Stomach smooth muscle (tissue), 2 donors: ENCODE data around the gene B9D2.

Experiments
- H3K27ac ChIP-seq: one replicate; pipeline ENCODE4 v1.7.0; 2013; ENCODE audit warnings: mild to moderate bottlenecking, low read length, inconsistent platforms
- H3K27me3 ChIP-seq, 2 donors: one replicate each; pipeline ENCODE4 v1.7.0; 2013; ENCODE audit warnings: low read length in 2 of 2; ENCODE audit not compliant: insufficient read depth in 2 of 2, control insufficient read depth in 1 of 2
- H3K36me3 ChIP-seq, 2 donors: one replicate each; pipeline ENCODE4 v1.7.0; 2013; ENCODE audit warnings: low read length in 2 of 2; ENCODE audit not compliant: control insufficient read depth in 2 of 2, insufficient read depth in 2 of 2
- H3K4me1 ChIP-seq: one replicate; pipeline ENCODE4 v1.7.0; 2013; ENCODE audit warnings: low read length; ENCODE audit not compliant: control insufficient read depth, insufficient read depth
- H3K4me3 ChIP-seq, 2 donors: one replicate each; pipeline ENCODE4 v1.7.0; 2013; ENCODE audit warnings: low read length in 2 of 2
- H3K9ac ChIP-seq, 2 donors: one replicate each; pipeline ENCODE4 v1.7.0; 2013; ENCODE audit warnings: low read length in 2 of 2, mild to moderate bottlenecking in 1 of 2
- H3K9me3 ChIP-seq, 2 donors: one replicate each; pipeline ENCODE4 v1.7.0; 2013; ENCODE audit warnings: low read length in 2 of 2; ENCODE audit not compliant: control insufficient read depth in 2 of 2
- donor health status: healthy.
- donor health status: Pancreatic carcinoma.

B9D2 gene

GRCh38 chr19:41403181-41403970, 39.4 kb upstream of the B9D2 start:
- peaks cover 16% of the 10 kb centered on the region for H3K4me1 ChIP-seq

GRCh38 chr19:41402010-41402409, 38.1 kb upstream of the B9D2 start:
- Histone ChIP-seq H3K4me3 (no peak overlapping the region), H3K9ac (no peak overlapping the region), H3K36me3 (peaks cover 4 to 7% of the 10 kb centered on the region in 2 donors), H3K27ac (no peak overlapping the region), H3K9me3 (no peaks in the 10 kb centered on the region), H3K4me1 (peaks cover 17% of the 10 kb centered on the region), H3K27me3 (no peaks in the 10 kb centered on the region)

More at GRCh38 chr19:41403181-41403970, 39.4 kb upstream of the B9D2 start:
- Histone ChIP-seq H3K9ac (no peak overlapping the region), H3K4me3 (no peak overlapping the region), H3K27ac (no peak overlapping the region), H3K36me3 (peaks cover 4 to 7% of the 10 kb centered on the region in 2 donors), H3K9me3 (no peaks in the 10 kb centered on the region), H3K27me3 (no peaks in the 10 kb centered on the region)

GRCh38 chr19:41401483-41401882, 37.5 kb upstream of the B9D2 start:
- Histone ChIP-seq H3K27ac (no peak overlapping the region), H3K27me3 (no peaks in the 10 kb centered on the region), H3K9ac (no peak overlapping the region), H3K36me3 (peaks cover 4 to 7% of the 10 kb centered on the region in 2 donors), H3K4me1 (peaks cover 19% of the 10 kb centered on the region), H3K4me3 (no peak overlapping the region), H3K9me3 (no peaks in the 10 kb centered on the region)

GRCh38 chr19:41399525-41399924, 35.6 kb upstream of the B9D2 start:
- H3K4me1 ChIP-seq: peaks cover 19% of the 10 kb centered on the region
- H3K9ac ChIP-seq: no peak overlapping the region
- peaks cover 4 to 7% of the 10 kb centered on the region in 2 donors for H3K36me3 ChIP-seq
- H3K9me3 ChIP-seq: no peaks in the 10 kb centered on the region
- no peaks in the 10 kb centered on the region for H3K27me3 ChIP-seq
- no peak overlapping the region for H3K27ac ChIP-seq
- H3K4me3 ChIP-seq: no peak overlapping the region

GRCh38 chr19:41399091-41399490, 35.1 kb upstream of the B9D2 start:
- H3K4me1 ChIP-seq: peaks cover 19% of the 10 kb centered on the region
- no peak overlapping the region for H3K27ac ChIP-seq
- H3K9ac ChIP-seq: peak overlapping the region in 1 of 2 donors; percentile 88
- H3K27me3 ChIP-seq: no peaks in the 10 kb centered on the region
- peaks cover 4 to 7% of the 10 kb centered on the region in 2 donors for H3K36me3 ChIP-seq
- no peaks in the 10 kb centered on the region for H3K9me3 ChIP-seq
- peak overlapping the region; percentile 88 to 90 for H3K4me3 ChIP-seq

GRCh38 chr19:41398598-41398997, 34.6 kb upstream of the B9D2 start:
- Histone ChIP-seq H3K9me3 (no peaks in the 10 kb centered on the region), H3K4me3 (peak overlapping the region; percentile 88 to 90), H3K27ac (peak overlapping the region; percentile 92), H3K9ac (peak overlapping the region; percentile 88 to 95), H3K27me3 (no peaks in the 10 kb centered on the region), H3K4me1 (peaks cover 19% of the 10 kb centered on the region), H3K36me3 (peaks cover 4 to 7% of the 10 kb centered on the region in 2 donors)

- Histone ChIP-seq H3K9me3 (no peaks in the 10 kb centered on the region), H3K27ac (peak overlapping the region; percentile 92), H3K36me3 (peaks cover 2 to 4% of the 10 kb centered on the region in 2 donors), H3K4me3 (peak overlapping the region; percentile 88 to 90), H3K4me1 (peaks cover 19% of the 10 kb centered on the region), H3K27me3 (no peaks in the 10 kb centered on the region), H3K9ac (peak overlapping the region; percentile 88 to 95)
These were observed 34.1 kb upstream of the B9D2 start for GRCh38 chr19:41398050-41398418.

GRCh38 chr19:41397086-41398049, 33.4 kb upstream of the B9D2 start, which contains the start of the genes BCKDHA and EXOSC5:
Gene BCKDHA (plus strand): TSS chr19:41397818. CDS start chr19:41397828, 10 bp downstream.
Gene EXOSC5 (minus strand): TSS chr19:41397359. CDS start chr19:41397328, 31 bp downstream.
- H3K27ac ChIP-seq: peak within 1 kb of the TSS; percentile 92
- H3K27me3 ChIP-seq: no peaks in the 10 kb centered on the region
- peak within 1 kb of the TSS; percentile 88 to 100 for H3K4me3 ChIP-seq
- peaks cover 19% of the 10 kb centered on the region for H3K4me1 ChIP-seq
- no peaks in the 10 kb centered on the region for H3K9me3 ChIP-seq
- H3K9ac ChIP-seq: peak within 1 kb of the TSS; percentile 88 to 95
- H3K36me3 ChIP-seq: peaks cover 0 to 4% of the 10 kb centered on the region in 2 donors

GRCh38 chr19:41395355-41395754, 31.4 kb upstream of the B9D2 start:
- Histone ChIP-seq H3K36me3 (peaks cover 0 to 10% of the 10 kb centered on the region in 2 donors), H3K9ac (no peak overlapping the region), H3K27ac (no peak overlapping the region), H3K4me1 (peaks cover 19% of the 10 kb centered on the region), H3K9me3 (no peaks in the 10 kb centered on the region), H3K27me3 (no peaks in the 10 kb centered on the region), H3K4me3 (no peak overlapping the region)

- peaks cover 7% of the 10 kb centered on the region for H3K4me1 ChIP-seq
- no peak overlapping the region for H3K9ac ChIP-seq
- no peak overlapping the region for H3K27ac ChIP-seq
- no peak overlapping the region for H3K4me3 ChIP-seq
- H3K27me3 ChIP-seq: no peaks in the 10 kb centered on the region
- H3K36me3 ChIP-seq: peaks cover 3 to 14% of the 10 kb centered on the region in 2 donors
- H3K9me3 ChIP-seq: no peaks in the 10 kb centered on the region
These were observed 28.8 kb upstream of the B9D2 start for GRCh38 chr19:41392775-41393174.
